ENCODE results near the gene NBAS. TPM values are rescaled to one million over a fixed set of nuclear protein-coding genes. Genes with fewer than 3 reads are reported as not detected.
A peak's percentile ranks its signal among the peaks of the same experiment; 100 is the strongest.

The NBAS gene
- total and polyA plus RNA-seq, 9 of the 15 experiments (the other 6 are each of a cell fraction or from before 2014, with no cell fraction given): 15.3 to 94.4 (median 69.9) TPM

GRCh38 chr2:15561574-15562344 is 625 bp upstream of the NBAS start (continued):
- TF ChIP-seq XRCC4 (IDR thresholded peaks at IDR 0.05; ENCODE audit: extremely low read depth, insufficient read depth, insufficient read length) (no peak), JUND (IDR thresholded peaks at IDR 0.05; ENCODE audit: borderline replicate concordance, low read depth, low read length) (peak; percentile 37; the same call in 1 of the 2 replicates), JUND (tag; IDR thresholded peaks at IDR 0.05; ENCODE audit: borderline replicate concordance, low read depth, low read length) (no peak; the same call in 1 of the 3 replicates), ZFX (CRISPR knock-in tag; IDR thresholded peaks at IDR 0.05) (peak; percentile 24; the same call in 1 of the 2 replicates), PML (IDR thresholded peaks at IDR 0.05; ENCODE audit: low read length) (peak; percentile 75; the same call in 1 of the 2 replicates), YY1 (IDR thresholded peaks at IDR 0.05; ENCODE audit: borderline replicate concordance in 1 of 3, control insufficient read depth in 1 of 3, extremely low read depth in 1 of 3, insufficient read depth in 3 of 3, insufficient read length in 1 of 3, insufficient replicate concordance in 2 of 3, low read depth in 1 of 3, low read length in 2 of 3) (peak in 1 of 3 experiments; percentile 13), ZNF197 (CRISPR knock-in tag; IDR thresholded peaks at IDR 0.05; ENCODE audit: low read depth) (peak; percentile 46), TEAD1 (CRISPR knock-in tag; IDR thresholded peaks at IDR 0.05) (0 out of 4 replicates have a peak, but pooled peaks of 1 of the 2 experiments have one; percentile 29), CHD1 (IDR thresholded peaks at IDR 0.05; ENCODE audit: low read length) (peak; percentile 56), TEAD2 (tag; IDR thresholded peaks at IDR 0.05) (no peak), CSDE1 (IDR thresholded peaks at IDR 0.05) (peak in 1 of 2 experiments; percentile 13; a peak in 1 of 4 replicates), RBFOX2 (IDR thresholded peaks at IDR 0.05; ENCODE audit: low read depth, low read length) (no peak), POLR2AphosphoS5 (IDR thresholded peaks at IDR 0.05; ENCODE audit: control insufficient read depth, insufficient read depth, low read depth, low read length) (peak; percentile 33), ZNF395 (CRISPR knock-in tag; IDR thresholded peaks at IDR 0.05) (peak; percentile 61), FOXM1 (IDR thresholded peaks at IDR 0.05; ENCODE audit: low read depth) (no peak; the same call in 1 of the 2 replicates), FOXM1 (CRISPR knock-in tag; IDR thresholded peaks at IDR 0.05; ENCODE audit: low read depth) (no peak), MAFK (IDR thresholded peaks at IDR 0.05; ENCODE audit: low read length) (peak; percentile 49), GMEB1 (CRISPR knock-in tag; IDR thresholded peaks at IDR 0.05) (no peak), HMBOX1 (IDR thresholded peaks at IDR 0.05) (0 out of 2 replicates have a peak, but pooled peaks have one; percentile 12), SMARCE1 (IDR thresholded peaks at IDR 0.05) (peak; percentile 55), CREB3 (tag; conservative IDR thresholded peaks at IDR 0.05; ENCODE audit: low read depth) (peak; percentile 58; the same call in 1 of the 2 replicates), GATAD2B (IDR thresholded peaks at IDR 0.05; ENCODE audit: borderline replicate concordance) (0 out of 2 replicates have a peak, but pooled peaks have one; percentile 7)

All from K562 (cell line).